Astrocyte of the spinal cord (primary cell): ENCODE results near the gene ZNF236.
"Not testable (repeated sequence)": the region's sequence is repeated elsewhere in the genome, so short reads cannot be mapped to it uniquely, and the experiment has no call there.

ENCODE experiments used
- DNase-seq: peaks from one replicate; pipeline ENCODE4 v3.0.0; 2011; ENCODE audit warnings: low read depth, low spot score
- H3K4me3 ChIP-seq: 2 replicates; pipeline ENCODE4 v1.5.1; 2011; ENCODE audit warnings: low read depth, mild to moderate bottlenecking, low read length, moderate library complexity
- in situ Hi-C: cut with HindIII; loops from 2 replicates; pipeline ENCODE4 v1.10.0; 2017; ENCODE audit warnings: low sequenced_read_pairs
- TF ChIP-seq, protein P1 (sequence below): IDR thresholded peaks from 2 replicates; pipeline ENCODE4 v1.5.1; 2012; ENCODE audit warnings: low read depth, mild to moderate bottlenecking, low read length, inconsistent platforms

The ZNF236 gene

DNA sequence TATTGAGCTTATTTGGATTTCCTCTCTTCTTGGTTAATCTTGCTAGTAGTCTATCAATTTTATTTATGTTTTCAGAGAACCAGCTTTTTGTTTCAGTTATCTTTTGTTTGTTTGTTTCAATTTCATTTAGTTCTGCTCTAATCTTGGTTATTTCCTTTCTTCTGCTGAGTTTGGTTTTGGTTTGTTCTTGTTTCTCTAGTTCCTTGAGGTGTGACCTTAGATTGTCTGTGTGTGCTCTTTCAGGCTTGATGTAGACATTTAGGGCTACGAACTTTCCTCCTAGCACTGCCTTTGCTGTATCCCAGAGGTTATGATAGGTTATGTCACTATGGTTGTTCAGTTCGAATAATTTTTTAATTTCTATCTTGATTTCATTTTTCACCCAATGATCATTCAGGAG is 141.6 kb downstream of the ZNF236 start:
- TF ChIP-seq, protein P1, sequence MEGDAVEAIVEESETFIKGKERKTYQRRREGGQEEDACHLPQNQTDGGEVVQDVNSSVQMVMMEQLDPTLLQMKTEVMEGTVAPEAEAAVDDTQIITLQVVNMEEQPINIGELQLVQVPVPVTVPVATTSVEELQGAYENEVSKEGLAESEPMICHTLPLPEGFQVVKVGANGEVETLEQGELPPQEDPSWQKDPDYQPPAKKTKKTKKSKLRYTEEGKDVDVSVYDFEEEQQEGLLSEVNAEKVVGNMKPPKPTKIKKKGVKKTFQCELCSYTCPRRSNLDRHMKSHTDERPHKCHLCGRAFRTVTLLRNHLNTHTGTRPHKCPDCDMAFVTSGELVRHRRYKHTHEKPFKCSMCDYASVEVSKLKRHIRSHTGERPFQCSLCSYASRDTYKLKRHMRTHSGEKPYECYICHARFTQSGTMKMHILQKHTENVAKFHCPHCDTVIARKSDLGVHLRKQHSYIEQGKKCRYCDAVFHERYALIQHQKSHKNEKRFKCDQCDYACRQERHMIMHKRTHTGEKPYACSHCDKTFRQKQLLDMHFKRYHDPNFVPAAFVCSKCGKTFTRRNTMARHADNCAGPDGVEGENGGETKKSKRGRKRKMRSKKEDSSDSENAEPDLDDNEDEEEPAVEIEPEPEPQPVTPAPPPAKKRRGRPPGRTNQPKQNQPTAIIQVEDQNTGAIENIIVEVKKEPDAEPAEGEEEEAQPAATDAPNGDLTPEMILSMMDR, result no peak
- in situ Hi-C loops, result no loop called here
- H3K4me3 ChIP-seq, result no peak overlapping the region
- no peak for DNase-seq

- in situ Hi-C loops, H3K4me3 ChIP-seq, DNase-seq: not testable (repeated sequence)
Measured at GRCh38 chr18:76965555-76966151, 143.3 kb downstream of the ZNF236 start.

DNA sequence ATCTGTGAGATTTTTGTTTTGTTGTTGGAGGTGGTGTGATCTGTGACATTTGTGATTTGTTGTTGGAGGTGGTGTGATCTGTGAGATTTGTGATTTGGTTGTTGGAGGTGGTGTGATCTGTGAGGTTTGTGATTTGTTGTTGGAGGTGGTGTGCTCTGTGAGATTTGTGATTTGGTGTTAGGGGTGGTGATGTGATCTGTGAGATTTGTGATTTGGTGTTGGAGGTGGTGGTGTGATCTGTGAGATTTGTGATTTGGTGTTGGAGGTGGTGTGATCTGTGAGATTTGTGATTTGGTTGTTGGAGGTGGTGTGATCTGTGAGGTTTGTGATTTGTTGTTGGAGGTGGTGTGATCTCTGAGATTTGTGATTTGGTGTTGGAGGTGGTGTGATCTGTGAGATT is 144.9 kb downstream of the ZNF236 start:
- H3K4me3 ChIP-seq, DNase-seq, in situ Hi-C loops: not testable (repeated sequence)

- no peak for DNase-seq
- in situ Hi-C loops, result no loop called here
- TF ChIP-seq, protein P1, result no peak
- no peak overlapping the region for H3K4me3 ChIP-seq
Measured at GRCh38 chr18:76967721-76968472, 145.5 kb downstream of the ZNF236 start.

GRCh38 chr18:76970770-76971559 is 148.6 kb downstream of the ZNF236 start:
- no peak overlapping the region for H3K4me3 ChIP-seq
- DNase-seq, result no peak
- TF ChIP-seq, protein P1, result no peak
- in situ Hi-C loops, result no loop called here

- in situ Hi-C loops, result no loop called here
- H3K4me3 ChIP-seq, result no peak overlapping the region
- no peak for DNase-seq
- TF ChIP-seq, protein P1, result no peak
Measured at GRCh38 chr18:76972241-76972640, 149.9 kb downstream of the ZNF236 start.

DNA sequence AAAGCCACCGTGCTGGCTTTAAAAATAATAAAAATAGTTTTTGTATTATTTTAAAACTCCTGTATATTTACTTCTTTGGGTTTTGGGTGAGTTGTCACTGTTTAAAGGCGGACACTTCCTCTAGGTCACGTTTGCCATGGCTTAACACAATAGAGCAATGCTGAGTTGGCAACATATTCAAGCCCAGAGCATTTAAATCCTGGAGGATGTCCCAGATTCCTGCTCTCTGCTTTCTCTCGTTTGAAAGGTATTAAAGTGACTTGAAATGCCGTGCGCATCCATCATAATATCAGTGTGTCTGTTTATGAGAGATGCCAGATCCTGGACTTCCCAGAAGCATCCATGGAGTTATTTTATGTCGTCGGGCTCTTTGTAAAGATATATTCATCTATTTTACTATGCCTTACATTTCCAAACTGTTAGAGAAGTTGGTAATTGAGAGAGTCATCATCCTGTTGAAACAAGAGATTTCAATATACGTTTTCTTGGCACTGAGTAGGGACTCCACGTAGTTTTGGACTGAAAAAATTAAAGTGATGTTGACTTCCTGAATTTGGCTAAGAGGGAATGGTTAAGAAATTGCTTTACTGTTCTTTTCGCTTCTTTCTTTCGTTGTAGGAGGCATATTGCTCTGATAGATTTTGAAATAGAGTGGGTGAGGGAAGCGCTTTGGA is 150.6 kb downstream of the ZNF236 start:
- TF ChIP-seq, protein P1, result no peak
- DNase-seq, result no peak
- in situ Hi-C loops, result no loop called here

More for the DNA sequence above, 150.6 kb downstream of the ZNF236 start:
- H3K4me3 ChIP-seq, result no peak overlapping the region
